Activated CD8-positive, alpha-beta memory T cell treated with anti-CD3 and anti-CD28 coated beads, Interleukin-2, amount 10 ng/mL, durations not matched to agents 7 days and 5 days (primary cell): ENCODE results near the gene CA10. TPM values are rescaled to one million over a fixed set of nuclear protein-coding genes. Genes with fewer than 3 reads are reported as not detected.

Experiments
- ATAC-seq: fragments of 150-1000 bp; cut with Tn5 transposase; one replicate; pipeline ENCODE4 v1.10.0; 2021; ENCODE audit warnings: moderate library complexity
- CTCF ChIA-PET: fragments of 350-600 bp; sonication (Branson Sonifier 250); formaldehyde crosslinking; loops from one replicate; lab custom pipeline; 2021; ENCODE audit warnings: antibody characterized with exemption; lab: Charles Lee
- DNase-seq: peaks from one replicate; pipeline ENCODE4 v3.0.0-alpha.2; 2020
- H3K27ac Mint-ChIP-seq: one replicate; pipeline ENCODE4 v1.8.0; 2021; ENCODE audit warnings: mild to moderate bottlenecking, mixed read lengths
- H3K27me3 Mint-ChIP-seq: one replicate; pipeline ENCODE4 v1.8.0; 2021; ENCODE audit warnings: mixed read lengths
- H3K36me3 Mint-ChIP-seq: one replicate; pipeline ENCODE4 v1.8.0; 2021; ENCODE audit warnings: mild to moderate bottlenecking, mixed read lengths
- H3K4me1 Mint-ChIP-seq: one replicate; pipeline ENCODE4 v1.8.0; 2021; ENCODE audit warnings: mixed read lengths
- H3K4me3 Mint-ChIP-seq: one replicate; pipeline ENCODE4 v1.8.0; 2021; ENCODE audit warnings: mild to moderate bottlenecking, moderate library complexity, mixed read lengths
- H3K9me3 Mint-ChIP-seq: one replicate; pipeline ENCODE4 v1.8.0; 2022; ENCODE audit warnings: low read depth, mixed read lengths
- total RNA-seq, 2 experiments: library from RNA; stranded (reverse); gene quantifications; one replicate each; pipeline ENCODE4 v1.2.3, GENCODE V29; 2021

The CA10 gene
- total RNA-seq, 2 experiments from 2014 or later, result 0.09 to 0.30 TPM

DNA sequence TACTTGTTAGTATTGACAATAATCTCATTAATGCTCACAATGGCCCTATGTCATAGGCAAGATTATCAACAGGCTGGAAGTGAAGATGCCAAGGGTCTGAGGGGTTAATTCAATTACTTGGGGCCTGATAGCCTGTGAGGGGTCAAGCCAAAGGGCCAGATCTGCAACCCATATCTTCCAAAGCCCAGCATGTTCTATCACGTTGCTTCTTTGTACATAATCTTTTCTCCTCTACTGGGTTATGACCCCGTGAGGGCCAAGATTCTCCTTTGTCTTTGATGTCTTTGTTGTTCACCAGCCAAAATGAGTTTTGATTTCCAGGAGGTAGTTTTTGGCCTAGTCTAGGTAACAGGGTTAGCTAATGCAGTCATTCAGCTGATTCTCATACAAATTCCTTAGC is 551.0 kb downstream of the CA10 start:
- H3K27ac Mint-ChIP-seq, result no peak overlapping the region
- DNase-seq, result no peak
- no peaks in the 10 kb centered on the region for H3K27me3 Mint-ChIP-seq
- no peaks in the 10 kb centered on the region for H3K4me1 Mint-ChIP-seq
- no peaks in the 10 kb centered on the region for H3K36me3 Mint-ChIP-seq
- no peaks in the 10 kb centered on the region for H3K9me3 Mint-ChIP-seq
- no peak for ATAC-seq
- CTCF ChIA-PET, result no interaction called here
- H3K4me3 Mint-ChIP-seq, result no peak overlapping the region

DNA sequence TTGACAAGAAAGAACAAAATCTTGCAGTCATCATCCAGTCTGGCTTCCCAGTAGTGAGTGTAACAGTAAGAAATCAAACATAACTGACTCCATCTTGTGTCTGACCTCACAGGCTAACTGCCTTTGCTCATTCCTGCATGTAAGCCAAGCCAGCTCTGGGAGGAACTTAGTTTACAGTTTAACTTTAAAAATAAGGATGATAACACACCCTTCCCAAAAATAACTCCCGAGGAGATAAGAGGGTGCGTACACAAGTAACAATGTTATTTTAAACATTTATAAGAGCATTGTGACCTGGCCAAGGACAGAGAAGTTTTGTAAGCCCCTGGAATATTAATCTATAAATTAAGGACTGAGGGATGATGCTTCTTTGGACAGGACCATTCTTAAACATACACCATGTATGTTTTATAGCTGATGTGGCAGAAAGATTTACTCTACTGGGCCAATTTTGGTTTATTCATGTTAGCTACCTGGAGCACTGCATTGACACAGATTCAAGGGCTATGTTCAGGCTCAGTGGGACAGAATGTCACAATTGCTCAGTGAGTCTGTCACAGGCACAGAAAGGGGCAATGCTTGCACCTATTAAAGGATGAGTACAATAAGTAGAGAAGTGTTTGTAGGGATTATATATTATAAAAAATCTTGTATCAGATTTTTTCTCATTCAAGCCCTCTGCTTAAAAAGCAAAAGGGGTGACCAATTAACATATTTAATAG is 554.1 kb downstream of the CA10 start:
- no peaks in the 10 kb centered on the region for H3K9me3 Mint-ChIP-seq
- CTCF ChIA-PET, result no interaction called here
- H3K4me3 Mint-ChIP-seq, result no peak overlapping the region
- no peaks in the 10 kb centered on the region for H3K27me3 Mint-ChIP-seq
- ATAC-seq (no peak), DNase-seq (no peak)
- no peak overlapping the region for H3K27ac Mint-ChIP-seq
- no peaks in the 10 kb centered on the region for H3K36me3 Mint-ChIP-seq
- H3K4me1 Mint-ChIP-seq, result no peaks in the 10 kb centered on the region

DNA sequence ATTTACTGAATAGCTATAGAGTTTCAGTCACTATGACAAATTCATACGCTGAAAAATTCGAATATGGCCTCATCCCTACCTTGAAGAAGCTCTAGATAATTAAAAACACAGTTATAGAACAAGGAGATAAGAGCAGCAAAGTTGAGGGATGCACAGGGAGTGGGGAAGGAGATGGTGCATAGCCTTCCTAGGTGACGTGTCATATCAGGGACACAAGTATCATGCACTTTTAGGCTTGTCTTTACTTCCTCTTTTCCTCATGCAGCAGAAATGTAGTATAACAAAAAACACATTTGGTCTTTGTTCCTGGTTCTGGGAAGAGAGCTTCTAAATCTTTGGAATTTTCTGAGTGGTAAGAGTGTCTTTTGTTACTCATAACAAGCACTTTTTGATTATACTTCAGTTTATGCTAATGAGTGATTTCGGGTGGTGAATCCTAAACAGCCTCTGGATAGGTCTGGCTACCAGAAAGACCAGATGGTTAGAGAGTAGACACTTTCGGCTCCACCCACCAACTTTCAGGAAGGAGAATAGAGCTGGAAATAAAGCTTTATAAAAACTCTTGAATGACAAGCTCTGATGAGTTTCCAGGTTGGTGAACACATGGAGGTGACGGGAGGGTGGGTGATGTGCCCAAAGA is 556.8 kb downstream of the CA10 start:
- ATAC-seq (no peak), DNase-seq (no peak)
- H3K4me3 Mint-ChIP-seq, result no peak overlapping the region
- CTCF ChIA-PET, result no interaction called here
- no peaks in the 10 kb centered on the region for H3K4me1 Mint-ChIP-seq
- no peaks in the 10 kb centered on the region for H3K36me3 Mint-ChIP-seq
- no peaks in the 10 kb centered on the region for H3K9me3 Mint-ChIP-seq
- peaks cover 7% of the 10 kb centered on the region for H3K27me3 Mint-ChIP-seq
- H3K27ac Mint-ChIP-seq, result no peak overlapping the region

DNA sequence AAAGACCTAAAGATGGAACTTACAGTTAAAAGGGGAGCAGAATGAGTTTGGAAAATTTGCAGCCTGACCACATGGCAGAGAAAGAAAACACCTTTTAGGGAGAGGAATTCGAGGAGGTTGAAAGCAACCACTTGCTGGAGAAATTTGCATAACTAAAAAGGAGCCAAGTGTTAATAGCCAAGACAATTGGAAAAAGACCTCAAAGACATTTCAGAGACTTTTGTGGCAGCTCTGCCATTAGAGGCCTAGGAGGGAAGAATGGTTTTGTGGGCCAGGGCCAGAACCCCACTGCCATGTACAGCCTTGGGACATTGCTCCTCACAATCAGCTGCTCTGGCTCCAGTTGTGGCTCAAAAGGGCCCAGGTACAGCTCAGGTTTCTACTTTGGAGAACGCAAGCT is 559.7 kb downstream of the CA10 start:
- CTCF ChIA-PET, result no interaction called here
- H3K27me3 Mint-ChIP-seq, result peaks cover 7% of the 10 kb centered on the region
- no peaks in the 10 kb centered on the region for H3K9me3 Mint-ChIP-seq
- DNase-seq (no peak), ATAC-seq (no peak)
- H3K4me1 Mint-ChIP-seq, result no peaks in the 10 kb centered on the region
- no peak overlapping the region for H3K27ac Mint-ChIP-seq
- H3K4me3 Mint-ChIP-seq, result no peak overlapping the region
- H3K36me3 Mint-ChIP-seq, result no peaks in the 10 kb centered on the region

DNA sequence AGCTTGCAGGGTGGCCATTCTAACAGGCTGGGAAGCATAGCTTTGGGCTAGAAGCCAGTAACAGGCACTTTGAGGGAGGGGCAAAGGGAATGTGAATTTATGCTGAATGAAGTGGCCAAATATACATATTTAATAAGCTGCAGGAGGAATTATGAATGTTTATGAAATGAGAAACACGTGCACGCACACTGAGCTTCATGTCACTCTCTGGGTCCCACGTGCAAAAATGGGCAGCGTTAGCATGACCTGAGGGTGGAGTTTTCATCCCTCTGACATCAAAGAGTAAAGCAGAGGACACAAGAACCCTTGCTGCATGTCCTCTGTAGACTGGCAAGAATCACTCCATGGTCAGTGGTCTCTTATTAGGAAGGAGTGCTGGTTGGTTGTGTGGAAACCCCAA is 561.2 kb downstream of the CA10 start:
- DNase-seq, result no peak
- no peak overlapping the region for H3K27ac Mint-ChIP-seq
- ATAC-seq, result no peak
- no peaks in the 10 kb centered on the region for H3K4me1 Mint-ChIP-seq
- H3K9me3 Mint-ChIP-seq, result no peaks in the 10 kb centered on the region
- CTCF ChIA-PET, result no interaction called here
- no peaks in the 10 kb centered on the region for H3K36me3 Mint-ChIP-seq
- peaks cover 7% of the 10 kb centered on the region for H3K27me3 Mint-ChIP-seq
- no peak overlapping the region for H3K4me3 Mint-ChIP-seq

DNA sequence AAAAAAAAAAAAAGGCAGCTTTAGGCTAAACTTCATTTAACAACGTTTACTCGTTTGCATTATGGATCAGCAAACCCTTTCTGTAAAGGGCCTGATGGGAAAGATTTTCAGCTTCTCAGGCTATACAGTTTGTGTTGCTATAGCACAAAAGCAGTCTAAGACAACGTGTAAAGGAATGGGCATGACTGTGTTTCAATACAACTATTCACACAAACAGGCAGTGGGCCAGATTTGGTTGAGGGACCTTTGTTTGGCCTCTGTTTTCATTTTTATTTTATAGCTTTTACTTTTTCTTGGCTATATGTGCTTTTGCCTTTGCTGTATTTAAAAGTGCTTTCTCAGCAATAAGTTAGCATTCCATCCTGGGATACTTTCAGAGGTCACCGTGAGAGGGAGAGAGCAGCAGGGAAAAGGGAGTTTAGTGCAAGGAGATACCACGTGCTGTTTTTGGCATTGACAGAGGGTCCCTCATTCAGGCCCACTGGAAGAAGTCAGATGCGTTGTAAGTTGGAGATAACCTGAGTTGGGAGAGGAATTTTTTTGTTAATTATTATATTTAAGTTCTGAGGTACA is 562.6 kb downstream of the CA10 start:
- ATAC-seq, result no peak
- Mint-ChIP-seq H3K36me3 (no peaks in the 10 kb centered on the region), H3K4me3 (no peak overlapping the region), H3K4me1 (no peaks in the 10 kb centered on the region), H3K27ac (no peak overlapping the region), H3K9me3 (no peaks in the 10 kb centered on the region), H3K27me3 (peaks cover 7% of the 10 kb centered on the region)
- DNase-seq, result no peak
- CTCF ChIA-PET, result no interaction called here

DNA sequence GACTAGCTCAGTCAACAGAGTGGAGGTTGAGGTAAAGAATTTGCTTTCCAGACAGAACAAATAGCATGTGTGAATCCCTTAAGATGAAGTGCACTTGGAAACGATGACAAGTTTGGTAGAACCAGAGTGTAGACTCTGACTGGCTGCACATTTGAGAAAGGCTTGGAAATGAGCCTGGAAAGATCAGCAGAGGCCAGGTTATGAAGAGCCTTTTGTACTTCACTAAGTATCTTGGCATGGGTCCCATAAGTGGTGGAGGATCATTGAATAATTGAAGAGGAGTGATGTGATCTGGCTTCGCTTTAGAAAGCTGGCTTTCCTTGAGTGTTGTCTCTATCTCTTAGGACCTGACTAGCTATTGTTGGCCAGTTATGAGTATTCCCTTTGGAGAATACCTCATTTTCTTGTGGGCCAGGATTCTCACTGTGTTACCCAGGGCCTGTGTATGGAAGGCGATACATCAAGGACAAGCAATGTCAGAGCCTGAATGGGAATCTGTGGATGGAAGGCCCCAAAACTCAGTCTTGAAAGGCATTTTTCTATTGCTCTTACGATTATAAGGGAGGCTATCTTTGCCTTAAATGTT is 568.4 kb downstream of the CA10 start:
- CTCF ChIA-PET, result no interaction called here
- Mint-ChIP-seq H3K27me3 (no peaks in the 10 kb centered on the region), H3K36me3 (no peaks in the 10 kb centered on the region), H3K4me3 (no peak overlapping the region), H3K9me3 (peaks cover 12% of the 10 kb centered on the region), H3K27ac (no peak overlapping the region), H3K4me1 (no peaks in the 10 kb centered on the region)
- no peak for ATAC-seq
- no peak for DNase-seq

DNA sequence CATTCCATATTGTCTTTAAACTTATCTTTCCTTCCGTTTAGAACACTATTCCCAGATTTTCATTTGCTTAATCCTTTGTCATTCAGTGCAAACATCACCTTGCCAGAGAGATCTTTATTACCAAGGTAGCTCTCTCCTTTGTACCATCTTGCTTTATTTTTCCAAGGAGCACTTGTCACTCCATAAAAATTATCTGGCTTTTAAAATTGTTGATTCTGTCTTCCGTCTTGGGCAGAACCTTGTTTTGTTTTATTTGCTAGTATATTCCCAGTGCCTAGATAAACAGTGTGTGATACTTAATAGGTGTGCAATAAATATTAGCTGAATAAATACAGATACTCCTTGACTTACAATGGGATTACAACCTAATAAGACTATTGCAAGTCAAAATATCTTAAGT is 570.5 kb downstream of the CA10 start:
- Mint-ChIP-seq H3K36me3 (no peaks in the 10 kb centered on the region), H3K4me3 (no peak overlapping the region), H3K27me3 (no peaks in the 10 kb centered on the region), H3K4me1 (no peaks in the 10 kb centered on the region), H3K27ac (no peak overlapping the region), H3K9me3 (peaks cover 12% of the 10 kb centered on the region)
- CTCF ChIA-PET, result no interaction called here
- DNase-seq (no peak), ATAC-seq (no peak)

DNA sequence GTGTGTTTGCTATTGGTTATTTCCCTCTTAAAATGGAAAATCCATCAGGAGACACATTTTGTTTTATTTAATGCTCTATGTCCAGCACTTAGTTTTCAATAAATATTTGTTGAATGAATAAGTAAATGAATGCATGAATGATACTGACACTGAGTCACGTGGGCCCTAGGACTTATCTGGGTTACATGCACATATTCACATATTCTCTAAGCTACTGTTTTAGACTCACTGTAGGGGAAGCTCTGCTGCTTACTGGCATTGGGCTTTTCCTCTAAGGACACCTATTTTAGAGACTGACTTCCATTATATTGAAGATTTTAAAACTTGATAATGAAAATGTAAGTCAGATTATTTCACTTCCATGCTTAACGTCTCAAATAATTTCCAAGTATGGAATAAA is 571.0 kb downstream of the CA10 start:
- no peak overlapping the region for H3K27ac Mint-ChIP-seq
- H3K9me3 Mint-ChIP-seq, result peaks cover 12% of the 10 kb centered on the region
- H3K4me3 Mint-ChIP-seq, result no peak overlapping the region
- DNase-seq (no peak), ATAC-seq (no peak)
- H3K36me3 Mint-ChIP-seq, result no peaks in the 10 kb centered on the region
- H3K27me3 Mint-ChIP-seq, result no peaks in the 10 kb centered on the region
- H3K4me1 Mint-ChIP-seq, result no peaks in the 10 kb centered on the region
- CTCF ChIA-PET, result no interaction called here

DNA sequence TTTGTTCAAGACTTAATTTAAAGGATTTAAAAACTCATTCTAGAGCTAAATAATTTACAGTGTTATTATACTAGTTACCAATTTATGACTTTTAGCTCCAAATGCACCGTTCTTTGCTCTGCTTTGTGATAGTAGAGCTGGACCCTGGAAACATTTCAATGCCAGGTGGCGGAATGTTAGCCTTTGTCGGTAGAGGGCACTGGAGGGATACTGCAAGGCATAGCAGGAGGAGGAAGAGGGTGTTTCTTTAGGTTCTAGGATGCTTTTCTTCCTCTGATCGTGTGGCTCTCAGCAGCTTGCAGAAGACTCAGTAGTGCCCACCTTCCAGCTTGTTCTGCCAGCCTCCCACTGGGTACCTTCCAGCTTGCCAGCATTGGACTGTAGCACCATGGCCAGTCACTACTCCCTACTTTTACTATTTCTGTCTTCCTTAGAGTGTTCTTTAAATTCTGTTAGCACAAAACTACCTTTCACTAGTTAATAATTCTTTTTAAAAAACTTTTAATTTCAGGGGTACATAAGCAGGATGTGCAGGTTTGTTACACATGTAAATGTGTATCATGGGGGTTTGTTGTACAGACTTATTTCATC is 572.9 kb downstream of the CA10 start:
- DNase-seq (no peak), ATAC-seq (no peak)
- CTCF ChIA-PET, result no interaction called here

DNA sequence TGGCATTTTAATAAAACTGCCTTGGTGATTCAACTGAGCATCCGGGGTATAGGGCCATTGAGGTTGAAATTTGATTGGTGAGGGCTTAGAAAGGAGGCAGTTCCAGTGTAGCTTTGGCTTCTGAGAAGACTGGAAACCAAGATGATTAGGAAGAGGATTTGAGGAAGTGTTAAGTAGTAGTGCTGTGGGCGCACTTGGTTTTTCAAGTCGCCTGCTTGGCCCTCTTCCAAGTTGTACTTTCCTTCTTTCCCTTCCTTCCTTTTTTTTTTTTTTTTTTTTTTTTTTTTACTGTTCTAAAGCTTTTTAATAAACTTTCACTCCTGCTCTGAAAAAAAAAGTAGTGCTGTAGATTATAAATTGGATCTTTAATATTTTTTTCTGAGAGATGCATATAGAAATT is 577.6 kb downstream of the CA10 start:
- H3K27me3 Mint-ChIP-seq, result peaks cover 6% of the 10 kb centered on the region
- no peak for ATAC-seq
- CTCF ChIA-PET, result no interaction called here
- H3K36me3 Mint-ChIP-seq, result no peaks in the 10 kb centered on the region
- H3K27ac Mint-ChIP-seq, result no peak overlapping the region
- peaks cover 3% of the 10 kb centered on the region for H3K9me3 Mint-ChIP-seq
- no peak for DNase-seq
- no peak overlapping the region for H3K4me3 Mint-ChIP-seq
- H3K4me1 Mint-ChIP-seq, result no peaks in the 10 kb centered on the region

More for the DNA sequence above, 572.9 kb downstream of the CA10 start:
- Mint-ChIP-seq H3K27me3 (no peaks in the 10 kb centered on the region), H3K9me3 (peaks cover 12% of the 10 kb centered on the region), H3K36me3 (no peaks in the 10 kb centered on the region), H3K4me1 (no peaks in the 10 kb centered on the region), H3K27ac (no peak overlapping the region), H3K4me3 (no peak overlapping the region)
